GM21825 (cell line): Measurements from ENCODE around the gene SORT1.
A peak's percentile ranks its signal among the peaks of the same experiment; 100 is the strongest.

Experiments used
- ATAC-seq: cut with Tn5 transposase; IDR thresholded peaks from one replicate; pipeline ENCODE4 v1.9.1; 2021; ENCODE audit warnings: mild to moderate bottlenecking, moderate library complexity; ENCODE audit not compliant: unreplicated experiment

SORT1 gene

GRCh38 chr1:109263597-109264378, 133.9 kb downstream of the SORT1 start:
- ATAC-seq: peak; percentile 83

DNA sequence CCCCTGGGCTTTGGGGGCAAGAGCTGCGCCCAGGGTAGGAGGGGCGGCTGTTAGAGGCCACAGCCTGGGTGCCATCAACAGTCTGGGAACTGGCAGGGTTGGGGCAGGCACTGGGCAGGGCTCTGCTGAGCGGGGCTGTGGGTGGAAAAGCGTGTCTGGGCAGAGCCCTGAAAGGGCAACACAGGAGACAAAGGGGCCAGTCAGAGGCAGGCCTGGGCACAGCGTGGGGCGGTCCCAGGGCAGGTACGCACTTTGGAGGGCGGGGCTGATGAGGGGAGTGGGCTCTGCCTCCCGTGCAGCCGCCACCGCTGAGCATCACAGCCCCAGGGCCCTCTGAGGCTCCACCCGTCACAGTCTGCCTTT, 134.5 kb downstream of the SORT1 start:
- no peak for ATAC-seq

DNA sequence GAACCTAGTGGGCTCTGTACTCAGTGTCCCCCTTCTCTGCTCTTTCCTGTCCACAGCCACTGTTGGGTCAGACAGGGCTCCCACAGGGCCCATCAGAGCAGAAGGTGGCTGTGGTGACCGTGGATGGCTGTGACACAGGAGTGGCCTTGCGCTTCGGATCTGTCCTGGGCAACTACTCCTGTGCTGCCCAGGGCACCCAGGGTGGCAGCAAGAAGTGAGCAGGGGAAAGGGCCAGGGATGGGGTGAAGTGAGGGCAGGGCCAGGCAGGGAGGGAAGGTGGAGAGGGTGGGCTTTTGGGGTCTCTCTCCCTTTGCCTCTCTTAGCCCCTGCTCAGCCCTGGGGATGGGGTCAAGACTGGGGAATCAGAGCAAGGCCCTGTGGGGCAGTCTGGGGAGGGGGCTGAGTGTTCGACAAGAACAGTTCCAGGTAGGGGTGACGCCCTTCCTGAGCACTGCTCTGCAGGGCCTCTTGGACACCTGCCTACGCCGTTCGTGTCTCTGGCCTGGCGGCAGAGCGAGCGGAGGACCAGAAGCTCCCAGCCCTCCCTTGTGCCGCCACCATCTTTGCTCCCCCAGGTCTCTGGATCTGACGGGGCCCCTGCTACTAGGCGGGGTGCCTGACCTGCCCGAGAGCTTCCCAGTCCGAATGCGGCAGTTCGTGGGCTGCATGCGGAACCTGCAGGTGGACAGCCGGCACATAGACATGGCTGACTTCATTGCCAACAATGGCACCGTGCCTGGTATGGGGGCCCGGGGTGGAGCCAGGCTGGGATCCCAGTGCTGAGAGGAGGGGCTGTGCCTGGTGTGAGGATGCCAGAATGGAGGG, 135.3 kb downstream of the SORT1 start:
- ATAC-seq: no peak

DNA sequence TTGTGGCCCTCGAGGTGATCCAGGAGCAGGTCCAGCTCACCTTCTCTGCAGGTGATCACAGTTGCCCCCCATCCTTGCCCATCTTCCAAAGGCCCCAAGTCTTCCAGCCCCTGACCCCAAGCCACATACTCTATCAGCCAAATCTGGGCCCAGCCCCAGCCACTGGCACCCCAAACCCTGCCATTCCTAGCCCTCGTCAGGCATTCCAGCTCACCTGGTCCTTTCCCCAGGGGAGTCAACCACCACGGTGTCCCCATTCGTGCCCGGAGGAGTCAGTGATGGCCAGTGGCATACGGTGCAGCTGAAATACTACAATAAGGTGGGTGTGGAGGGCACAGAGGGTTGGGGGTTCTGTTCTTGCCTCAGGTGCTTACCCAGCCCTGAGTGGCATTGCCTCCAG, 136.1 kb downstream of the SORT1 start:
- ATAC-seq: no peak

- ATAC-seq: no peak
Observed at GRCh38 chr1:109261006-109261405, 136.7 kb downstream of the SORT1 start.

DNA sequence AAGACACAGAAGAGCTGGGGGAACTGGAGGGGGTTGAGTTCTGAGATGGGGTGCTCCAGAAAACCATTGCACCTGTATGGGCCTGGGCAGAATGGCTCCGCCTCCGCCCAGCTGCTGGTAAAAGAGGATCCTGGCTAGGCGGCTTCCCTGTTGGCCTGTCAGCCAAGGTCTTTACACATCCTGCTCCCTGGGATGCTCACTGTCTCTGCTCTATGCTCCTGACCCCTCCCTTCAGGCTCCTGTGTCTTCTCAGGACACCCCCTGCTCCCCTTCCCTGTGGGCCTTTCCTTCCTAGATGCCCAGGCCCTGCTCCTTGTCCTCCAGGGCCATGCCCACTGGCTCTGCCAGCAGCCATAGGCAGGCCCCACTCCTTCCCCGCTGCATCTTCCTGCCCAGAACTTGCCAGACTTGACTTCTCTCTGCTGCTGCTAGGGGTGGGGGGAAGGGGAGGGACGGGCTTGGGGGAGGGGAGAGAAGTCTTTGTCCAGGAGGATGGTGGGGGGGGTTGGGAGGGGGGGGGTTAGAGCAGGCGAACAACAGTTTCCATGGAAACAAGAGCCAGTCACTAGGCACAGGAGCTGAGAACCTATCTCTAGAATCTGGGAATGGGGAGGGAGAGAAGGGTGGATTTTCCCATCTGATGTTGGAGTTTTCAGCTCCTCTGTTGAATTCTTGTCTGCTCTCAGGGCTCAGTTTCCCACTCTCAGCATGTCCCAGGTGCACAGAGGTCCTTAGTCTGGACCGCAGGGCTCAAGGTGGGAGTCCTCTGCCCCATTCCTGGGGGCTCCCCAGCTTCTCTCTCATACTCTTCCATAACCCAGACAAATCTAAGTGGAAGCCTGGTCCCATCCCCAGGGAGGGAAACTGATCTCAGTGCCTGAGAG, 137.8 kb downstream of the SORT1 start:
- ATAC-seq: no peak
